Progenitor cell of endocrine pancreas (in vitro differentiated cells): ENCODE measurements around the gene KCNAB2. TPM values are rescaled to one million over a fixed set of nuclear protein-coding genes. Genes with fewer than 3 reads are reported as not detected.

Experiments
- DNase-seq: peaks from one replicate; pipeline ENCODE4 v3.0.0; 2021; ENCODE audit warnings: low spot score; ENCODE audit not compliant: unreplicated experiment
- H3K27ac Mint-ChIP-seq: 2 replicates; pipeline ENCODE4 v1.8.0; 2021; ENCODE audit warnings: mild to moderate bottlenecking, moderate library complexity, mixed read lengths
- H3K27me3 Mint-ChIP-seq: 2 replicates; pipeline ENCODE4 v1.8.0; 2021; ENCODE audit warnings: mixed read lengths
- H3K36me3 Mint-ChIP-seq: 2 replicates; pipeline ENCODE4 v1.8.0; 2022; ENCODE audit warnings: mixed read lengths; ENCODE audit not compliant: insufficient read depth
- H3K4me1 Mint-ChIP-seq: 2 replicates; pipeline ENCODE4 v1.8.0; 2021; ENCODE audit warnings: low read depth, mixed read lengths
- H3K4me3 Mint-ChIP-seq: 2 replicates; pipeline ENCODE4 v1.8.0; 2021; ENCODE audit warnings: low read depth, mild to moderate bottlenecking, moderate library complexity, mixed read lengths
- H3K9me3 Mint-ChIP-seq: 2 replicates; pipeline ENCODE4 v1.8.0; 2021; ENCODE audit warnings: low read depth, mixed read lengths
- CTCF ChIP-seq: fragments of 200-600 bp; sonication (generic); IDR thresholded peaks from one replicate; pipeline ENCODE4 v1.5.0; 2021; ENCODE audit warnings: antibody characterized with exemption, mild to moderate bottlenecking; ENCODE audit not compliant: unreplicated experiment
- total RNA-seq: library from RNA; stranded (reverse); gene quantifications from 2 replicates; pipeline ENCODE4 v1.2.1, GENCODE V29; 2021

The KCNAB2 gene
- total RNA-seq, 1 donor from 2014 or later: 6.9 TPM

- H3K27me3 Mint-ChIP-seq: no peaks in the 10 kb centered on the region
- H3K27ac Mint-ChIP-seq: no peak overlapping the region
- no peak for DNase-seq
- no peaks in the 10 kb centered on the region for H3K9me3 Mint-ChIP-seq
- H3K36me3 Mint-ChIP-seq: no peaks in the 10 kb centered on the region
- H3K4me3 Mint-ChIP-seq: no peak overlapping the region
- H3K4me1 Mint-ChIP-seq: no peaks in the 10 kb centered on the region
- no peak for TF ChIP-seq CTCF
Measured at GRCh38 chr1:6095511-6096242, 50.0 kb downstream of the KCNAB2 start.

GRCh38 chr1:6096243-6097116 is 50.8 kb downstream of the KCNAB2 start:
- DNase-seq: no peak
- Mint-ChIP-seq H3K9me3 (no peaks in the 10 kb centered on the region), H3K4me1 (no peaks in the 10 kb centered on the region)

GRCh38 chr1:6097117-6097595 is 51.5 kb downstream of the KCNAB2 start:
- Mint-ChIP-seq H3K36me3 (no peaks in the 10 kb centered on the region), H3K4me1 (no peaks in the 10 kb centered on the region), H3K27me3 (no peaks in the 10 kb centered on the region), H3K9me3 (no peaks in the 10 kb centered on the region), H3K4me3 (no peak overlapping the region), H3K27ac (no peak overlapping the region)
- TF ChIP-seq CTCF: no peak
- no peak for DNase-seq

More at GRCh38 chr1:6096243-6097116, 50.8 kb downstream of the KCNAB2 start:
- Mint-ChIP-seq H3K27me3 (no peaks in the 10 kb centered on the region), H3K36me3 (no peaks in the 10 kb centered on the region), H3K4me3 (no peak overlapping the region), H3K27ac (no peak overlapping the region)
- TF ChIP-seq CTCF: no peak

- Mint-ChIP-seq H3K4me3 (no peak overlapping the region), H3K27ac (no peak overlapping the region)
- DNase-seq: no peak
Measured at GRCh38 chr1:6097824-6098223, 52.1 kb downstream of the KCNAB2 start.

More at GRCh38 chr1:6097824-6098223, 52.1 kb downstream of the KCNAB2 start:
- no peak for TF ChIP-seq CTCF
- H3K36me3 Mint-ChIP-seq: no peaks in the 10 kb centered on the region
- H3K4me1 Mint-ChIP-seq: no peaks in the 10 kb centered on the region
- H3K9me3 Mint-ChIP-seq: no peaks in the 10 kb centered on the region
- H3K27me3 Mint-ChIP-seq: no peaks in the 10 kb centered on the region
